DOHH2 (cell line): ENCODE results near the gene NOL4L.

Experiments
- H3F3A ChIP-seq: fragments of 200-600 bp; sonication (generic), shearing (Covaris generic); 2 replicates; pipeline ENCODE4 v1.6.0; 2016; ENCODE audit warnings: antibody characterized with exemption, mild to moderate bottlenecking; ENCODE audit not compliant: control insufficient read depth, insufficient read depth
- H3K27ac ChIP-seq: fragments of 200-600 bp; sonication (generic); 2 replicates; pipeline ENCODE4 v1.5.1; 2014; ENCODE audit warnings: low read depth, mild to moderate bottlenecking, low read length, moderate library complexity
- H3K27me3 ChIP-seq: fragments of 200-600 bp; sonication (generic); 2 replicates; pipeline ENCODE4 v1.6.1; 2014; ENCODE audit warnings: mild to moderate bottlenecking, low read length, mixed read lengths; ENCODE audit not compliant: control insufficient read depth
- H3K36me3 ChIP-seq: fragments of 200-600 bp; sonication (generic); 2 replicates; pipeline ENCODE4 v1.6.1; 2014; ENCODE audit warnings: mild to moderate bottlenecking, low read length, moderate library complexity, mixed read lengths; ENCODE audit not compliant: control insufficient read depth
- H3K4me1 ChIP-seq: fragments of 200-600 bp; sonication (generic); 2 replicates; pipeline ENCODE4 v1.6.1; 2014; ENCODE audit warnings: mild to moderate bottlenecking, low read length, mixed read lengths; ENCODE audit not compliant: control insufficient read depth
- H3K4me2 ChIP-seq: fragments of 200-600 bp; sonication (generic); 2 replicates; pipeline ENCODE4 v1.6.0; 2014; ENCODE audit warnings: mild to moderate bottlenecking, low read length, moderate library complexity
- H3K4me3 ChIP-seq: fragments of 200-600 bp; sonication (generic); 2 replicates; pipeline ENCODE4 v1.5.1; 2014; ENCODE audit warnings: mild to moderate bottlenecking, low read length, mixed read lengths
- H3K79me2 ChIP-seq: fragments of 200-600 bp; sonication (generic); 2 replicates; pipeline ENCODE4 v1.6.1; 2014; ENCODE audit warnings: mild to moderate bottlenecking, low read length, mixed read lengths; ENCODE audit not compliant: control insufficient read depth
- H3K9me2 ChIP-seq: fragments of 200-600 bp; sonication (generic); replicated peaks from 2 replicates; pipeline ENCODE4 v1.6.1; 2014; ENCODE audit warnings: mild to moderate bottlenecking, low read length, mixed read lengths; ENCODE audit not compliant: control insufficient read depth
- H3K9me3 ChIP-seq: fragments of 200-600 bp; sonication (generic); 2 replicates; pipeline ENCODE4 v1.6.1; 2014; ENCODE audit warnings: antibody characterized with exemption, low read length, mixed read lengths; ENCODE audit not compliant: control insufficient read depth, insufficient read depth
- H4K20me1 ChIP-seq: fragments of 200-600 bp; sonication (generic); 2 replicates; pipeline ENCODE4 v1.6.0; 2014; ENCODE audit warnings: low read depth, mild to moderate bottlenecking, antibody characterized with exemption, low read length, moderate library complexity; ENCODE audit not compliant: control insufficient read depth, insufficient read depth
- EZH2phosphoT487 ChIP-seq: fragments of 200-600 bp; sonication (generic); IDR thresholded peaks from 2 replicates; pipeline ENCODE4 v1.6.1; 2017; ENCODE audit warnings: borderline replicate concordance, mild to moderate bottlenecking, antibody characterized with exemption, low read length, moderate library complexity, mixed read lengths
- TF ChIP-seq, protein P1 (sequence below): fragments of 200-600 bp; sonication (generic); IDR thresholded peaks from one replicate; pipeline ENCODE4 v1.5.1; 2014; ENCODE audit warnings: antibody characterized with exemption, mild to moderate bottlenecking, low read depth, low read length; ENCODE audit not compliant: poor library complexity, severe bottlenecking

Gene NOL4L

DNA sequence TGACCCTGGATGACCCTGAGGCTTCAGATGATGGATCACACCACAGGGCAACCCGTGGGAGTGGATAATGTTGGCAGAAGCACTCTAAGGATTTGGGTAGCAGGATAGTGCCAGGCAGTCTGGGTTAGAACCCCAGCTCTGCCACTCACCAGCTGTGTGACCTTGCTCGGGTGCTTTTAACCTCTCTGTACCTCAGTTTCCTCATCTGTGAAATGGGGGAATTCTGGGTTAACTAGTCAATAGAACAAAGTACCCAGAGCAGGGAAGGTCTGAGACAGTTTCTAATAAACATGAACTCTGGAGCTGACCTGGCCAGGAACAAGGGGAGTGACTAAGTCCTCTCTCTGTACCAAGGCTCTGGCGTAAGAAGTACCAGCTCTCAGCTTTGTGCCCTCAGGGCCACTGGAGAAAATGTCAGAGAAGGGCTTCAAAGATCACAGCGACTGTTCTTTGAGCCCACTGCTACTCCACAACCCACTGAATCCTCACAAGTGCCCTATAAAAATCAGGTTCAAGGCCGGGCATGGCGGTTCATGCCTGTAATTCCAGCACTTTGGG, 14.7 kb upstream of the NOL4L start:
- Histone ChIP-seq H3K36me3 (no peaks in the 10 kb centered on the region), H3K9me3 (no peaks in the 10 kb centered on the region), H3K4me1 (peaks cover 20% of the 10 kb centered on the region), H4K20me1 (no peaks in the 10 kb centered on the region), H3K79me2 (no peaks in the 10 kb centered on the region), H3K9me2 (no peaks in the 10 kb centered on the region), H3K4me2 (no peak overlapping the region), H3F3A (no peaks in the 10 kb centered on the region), H3K4me3 (no peak overlapping the region), H3K27me3 (no peaks in the 10 kb centered on the region), H3K27ac (no peak overlapping the region)
- TF ChIP-seq, protein P1, sequence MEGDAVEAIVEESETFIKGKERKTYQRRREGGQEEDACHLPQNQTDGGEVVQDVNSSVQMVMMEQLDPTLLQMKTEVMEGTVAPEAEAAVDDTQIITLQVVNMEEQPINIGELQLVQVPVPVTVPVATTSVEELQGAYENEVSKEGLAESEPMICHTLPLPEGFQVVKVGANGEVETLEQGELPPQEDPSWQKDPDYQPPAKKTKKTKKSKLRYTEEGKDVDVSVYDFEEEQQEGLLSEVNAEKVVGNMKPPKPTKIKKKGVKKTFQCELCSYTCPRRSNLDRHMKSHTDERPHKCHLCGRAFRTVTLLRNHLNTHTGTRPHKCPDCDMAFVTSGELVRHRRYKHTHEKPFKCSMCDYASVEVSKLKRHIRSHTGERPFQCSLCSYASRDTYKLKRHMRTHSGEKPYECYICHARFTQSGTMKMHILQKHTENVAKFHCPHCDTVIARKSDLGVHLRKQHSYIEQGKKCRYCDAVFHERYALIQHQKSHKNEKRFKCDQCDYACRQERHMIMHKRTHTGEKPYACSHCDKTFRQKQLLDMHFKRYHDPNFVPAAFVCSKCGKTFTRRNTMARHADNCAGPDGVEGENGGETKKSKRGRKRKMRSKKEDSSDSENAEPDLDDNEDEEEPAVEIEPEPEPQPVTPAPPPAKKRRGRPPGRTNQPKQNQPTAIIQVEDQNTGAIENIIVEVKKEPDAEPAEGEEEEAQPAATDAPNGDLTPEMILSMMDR = no peak
- no peak for TF ChIP-seq EZH2phosphoT487

- TF ChIP-seq, protein P1 = no peak
- no peak for TF ChIP-seq EZH2phosphoT487
- peaks cover 15% of the 10 kb centered on the region for H3K4me1 ChIP-seq
- H3K27me3 ChIP-seq = no peaks in the 10 kb centered on the region
- no peaks in the 10 kb centered on the region for H3K36me3 ChIP-seq
- no peak overlapping the region for H3K27ac ChIP-seq
- no peak overlapping the region for H3K4me2 ChIP-seq
- no peak overlapping the region for H3K4me3 ChIP-seq
- H3K9me2 ChIP-seq = no peaks in the 10 kb centered on the region
- no peaks in the 10 kb centered on the region for H3K9me3 ChIP-seq
- no peaks in the 10 kb centered on the region for H3K79me2 ChIP-seq
- H4K20me1 ChIP-seq = no peaks in the 10 kb centered on the region
- no peaks in the 10 kb centered on the region for H3F3A ChIP-seq
Observed at GRCh38 chr20:32598606-32599005, 13.5 kb upstream of the NOL4L start.

DNA sequence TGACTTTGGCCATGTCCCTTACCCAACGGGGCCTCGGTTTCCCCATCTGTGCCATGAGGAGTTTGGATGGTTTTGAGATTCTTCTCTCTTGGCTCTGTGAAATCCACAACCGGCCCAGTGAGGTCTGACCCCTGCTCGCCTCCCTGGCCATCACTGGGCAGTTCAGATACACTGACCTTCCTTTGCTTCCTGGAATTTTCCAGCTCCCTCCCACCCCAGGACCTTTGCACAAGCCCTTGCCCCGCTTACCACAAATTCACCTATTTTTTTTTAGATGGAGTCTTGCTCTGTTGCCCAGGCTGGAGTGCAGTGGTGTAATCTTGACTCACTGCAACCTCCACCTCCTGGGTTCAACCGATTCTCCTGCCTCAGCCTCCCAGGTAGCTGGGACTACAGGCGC, 12.6 kb upstream of the NOL4L start:
- H4K20me1 ChIP-seq = no peaks in the 10 kb centered on the region
- no peaks in the 10 kb centered on the region for H3K9me3 ChIP-seq
- H3K36me3 ChIP-seq = no peaks in the 10 kb centered on the region
- no peak overlapping the region for H3K4me2 ChIP-seq
- H3K27me3 ChIP-seq = no peaks in the 10 kb centered on the region
- no peak overlapping the region for H3K4me3 ChIP-seq
- peaks cover 6% of the 10 kb centered on the region for H3K4me1 ChIP-seq
- H3K27ac ChIP-seq = no peak overlapping the region
- no peak for TF ChIP-seq EZH2phosphoT487
- TF ChIP-seq, protein P1 = no peak
- no peaks in the 10 kb centered on the region for H3K9me2 ChIP-seq
- H3K79me2 ChIP-seq = no peaks in the 10 kb centered on the region
- no peaks in the 10 kb centered on the region for H3F3A ChIP-seq
